22Rv1 (cell line): Measurements from ENCODE around the gene TNNI2.

Source experiments
- H3K27ac ChIP-seq: fragments of 450-650 bp; 2 replicates; pipeline ENCODE4 v1.5.1; 2017
- CTCF ChIP-seq: fragments of 450-650 bp; IDR thresholded peaks from 2 replicates; pipeline ENCODE4 v1.5.1; 2017; ENCODE audit warnings: mild to moderate bottlenecking
- ZFX ChIP-seq: fragments of 450-650 bp; IDR thresholded peaks from 2 replicates; pipeline ENCODE4 v1.6.1; 2017; ENCODE audit warnings: antibody characterized with exemption, borderline replicate concordance

The TNNI2 gene

GRCh38 chr11:1889224-1889930 is 50.6 kb downstream of the TNNI2 start:
- no peak overlapping the region for H3K27ac ChIP-seq
- TF ChIP-seq ZFX (no peak), CTCF (no peak)

DNA sequence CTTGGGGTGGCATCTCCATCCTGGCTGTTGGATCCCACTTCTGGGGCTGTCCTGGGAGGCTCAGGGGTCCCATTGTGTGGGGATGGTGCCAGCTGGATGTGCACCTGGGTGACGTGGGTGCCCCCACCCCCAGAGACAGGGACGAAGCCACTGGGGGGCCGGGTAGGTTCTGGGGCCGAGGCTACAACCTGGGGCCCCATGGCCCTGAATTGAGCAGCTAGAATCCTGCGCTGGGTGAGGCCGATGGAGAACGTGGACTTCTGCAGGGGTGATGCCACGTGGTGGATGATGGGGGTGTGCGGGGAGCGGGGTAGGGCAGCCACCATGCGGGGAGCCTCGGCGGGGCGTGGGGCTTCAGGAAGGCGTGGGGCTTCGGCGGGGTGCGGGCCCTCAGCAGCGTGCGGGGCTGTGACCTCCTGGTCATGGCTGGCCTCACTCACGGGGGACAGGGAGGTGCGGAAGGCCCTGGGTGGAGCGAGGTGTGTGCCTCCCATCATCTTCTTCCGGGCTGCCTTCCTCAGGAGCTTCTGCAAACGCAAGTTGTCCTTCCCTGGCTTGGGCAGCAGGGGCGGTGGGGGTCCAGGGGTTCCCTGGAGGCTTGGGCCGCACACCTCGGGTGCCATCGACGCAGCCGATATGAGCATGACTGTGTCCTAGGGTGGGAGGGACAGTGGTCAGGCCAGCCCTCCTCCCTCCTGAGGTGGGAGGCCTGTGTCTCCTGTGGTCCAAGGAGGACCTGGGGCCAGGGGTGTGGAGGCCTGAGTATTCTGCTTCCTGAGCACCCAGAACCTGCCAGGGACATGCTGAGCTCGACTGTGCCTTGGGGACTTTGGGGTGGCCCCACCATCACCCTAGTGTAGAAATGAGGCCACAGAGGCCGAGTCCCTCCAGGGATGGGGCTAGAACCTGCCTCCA is 51.4 kb downstream of the TNNI2 start:
- no peak overlapping the region for H3K27ac ChIP-seq
- TF ChIP-seq CTCF (no peak), ZFX (no peak)
